DMS114 treated with DMSO at 0.1 percent for 48 hours (cell line): Measurements from ENCODE around the gene SH3BP4.

Source experiments
- DNase-seq: peaks from one replicate; lab custom pipeline; 2025; ENCODE audit not compliant: unreplicated experiment; lab: John Stamatoyannopoulos, UW

SH3BP4 gene, protein sequence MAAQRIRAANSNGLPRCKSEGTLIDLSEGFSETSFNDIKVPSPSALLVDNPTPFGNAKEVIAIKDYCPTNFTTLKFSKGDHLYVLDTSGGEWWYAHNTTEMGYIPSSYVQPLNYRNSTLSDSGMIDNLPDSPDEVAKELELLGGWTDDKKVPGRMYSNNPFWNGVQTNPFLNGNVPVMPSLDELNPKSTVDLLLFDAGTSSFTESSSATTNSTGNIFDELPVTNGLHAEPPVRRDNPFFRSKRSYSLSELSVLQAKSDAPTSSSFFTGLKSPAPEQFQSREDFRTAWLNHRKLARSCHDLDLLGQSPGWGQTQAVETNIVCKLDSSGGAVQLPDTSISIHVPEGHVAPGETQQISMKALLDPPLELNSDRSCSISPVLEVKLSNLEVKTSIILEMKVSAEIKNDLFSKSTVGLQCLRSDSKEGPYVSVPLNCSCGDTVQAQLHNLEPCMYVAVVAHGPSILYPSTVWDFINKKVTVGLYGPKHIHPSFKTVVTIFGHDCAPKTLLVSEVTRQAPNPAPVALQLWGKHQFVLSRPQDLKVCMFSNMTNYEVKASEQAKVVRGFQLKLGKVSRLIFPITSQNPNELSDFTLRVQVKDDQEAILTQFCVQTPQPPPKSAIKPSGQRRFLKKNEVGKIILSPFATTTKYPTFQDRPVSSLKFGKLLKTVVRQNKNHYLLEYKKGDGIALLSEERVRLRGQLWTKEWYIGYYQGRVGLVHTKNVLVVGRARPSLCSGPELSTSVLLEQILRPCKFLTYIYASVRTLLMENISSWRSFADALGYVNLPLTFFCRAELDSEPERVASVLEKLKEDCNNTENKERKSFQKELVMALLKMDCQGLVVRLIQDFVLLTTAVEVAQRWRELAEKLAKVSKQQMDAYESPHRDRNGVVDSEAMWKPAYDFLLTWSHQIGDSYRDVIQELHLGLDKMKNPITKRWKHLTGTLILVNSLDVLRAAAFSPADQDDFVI

DNA sequence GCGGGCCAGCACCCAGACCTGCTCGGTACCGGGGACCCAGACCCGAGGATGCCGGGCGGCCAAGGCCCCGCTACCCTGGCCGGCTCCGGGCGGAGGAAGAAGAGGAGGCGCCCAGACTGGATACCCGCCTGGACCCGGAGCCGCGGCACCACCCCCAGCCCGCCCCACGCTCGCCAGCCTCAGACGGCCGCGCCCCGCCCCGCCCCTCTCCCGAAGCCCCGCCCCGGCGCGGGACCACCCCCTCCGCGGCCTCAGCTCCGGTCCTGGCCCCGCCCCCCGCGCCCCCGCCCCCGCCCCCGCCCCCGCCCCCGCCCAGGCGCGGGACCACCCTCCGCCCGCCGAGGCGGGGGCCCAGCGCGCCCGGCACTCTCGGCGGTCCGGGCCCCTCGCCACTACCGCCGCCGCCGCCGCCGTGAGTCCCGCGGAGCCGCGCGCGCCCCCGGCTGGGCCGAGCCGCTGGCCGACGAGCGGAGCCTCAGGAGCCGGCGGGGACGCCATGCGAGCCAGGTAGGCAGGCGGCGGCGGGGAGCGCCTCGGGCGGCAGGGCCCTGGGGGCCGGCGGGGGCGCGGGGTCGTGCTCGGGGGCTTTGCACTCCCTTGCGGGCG lies at the start of gene SH3BP4:
Gene SH3BP4 (plus strand): TSS at position 354 of the 606 bp plus-strand sequence. CDS start 82,986 bp downstream, outside the sequence.
- DNase-seq: peak; percentile 7

DNA sequence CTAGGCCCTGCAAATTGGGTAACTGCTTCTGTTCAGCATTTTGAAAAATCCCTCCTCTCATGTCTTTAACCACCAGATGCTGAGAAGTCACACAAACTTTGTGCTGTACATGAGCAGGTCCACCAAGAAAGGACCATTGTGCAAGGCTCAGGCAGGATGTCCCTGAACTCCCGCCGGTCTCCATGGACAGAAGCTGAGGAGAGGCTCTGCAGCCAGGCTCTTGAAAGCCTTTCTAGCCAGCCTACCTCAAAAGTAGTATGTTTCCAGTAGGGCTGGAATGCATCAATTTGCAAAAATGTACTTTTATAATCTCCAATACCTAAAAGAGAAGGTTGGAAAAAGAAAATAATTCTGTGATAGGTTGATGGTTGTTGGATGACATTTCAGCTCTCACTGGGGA lies 47.0 kb upstream of the SH3BP4 start:
- no peak for DNase-seq

DNA sequence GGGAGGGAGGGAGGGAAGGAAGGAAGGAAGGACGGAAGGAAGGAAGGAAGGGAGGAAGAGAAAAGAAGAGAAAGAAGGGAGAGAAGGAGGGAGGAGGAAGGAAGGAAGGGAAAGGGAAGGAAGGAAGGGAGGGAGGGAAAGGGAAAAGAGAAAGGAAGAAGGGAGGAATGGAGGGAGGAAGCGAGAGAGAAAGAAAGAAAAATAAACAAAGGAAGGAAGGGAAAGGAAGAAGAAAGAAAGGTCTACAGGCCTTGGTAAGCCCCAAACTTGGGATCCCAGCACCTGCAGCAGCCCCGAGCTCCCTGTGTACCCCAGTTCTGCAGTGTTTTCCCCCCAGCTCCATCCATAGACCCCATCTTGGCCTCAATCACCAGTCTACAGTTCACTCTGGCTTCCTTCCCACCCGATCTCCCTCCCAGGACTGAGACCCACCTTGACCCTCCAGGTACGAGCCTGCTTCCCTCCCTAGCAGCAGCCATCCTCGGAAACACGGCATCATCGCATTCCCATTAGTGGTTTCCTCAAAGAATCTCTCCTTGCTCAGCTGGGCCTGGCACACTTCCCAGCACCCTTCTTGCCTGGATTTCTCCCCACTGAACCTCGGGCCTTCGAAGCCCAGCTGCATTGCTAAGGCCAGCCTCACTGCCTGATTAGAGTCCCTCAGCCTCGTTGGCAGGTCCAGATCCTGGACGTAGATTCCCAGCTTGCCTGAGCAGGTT lies 46.1 kb upstream of the SH3BP4 start:
- DNase-seq: no peak

DNA sequence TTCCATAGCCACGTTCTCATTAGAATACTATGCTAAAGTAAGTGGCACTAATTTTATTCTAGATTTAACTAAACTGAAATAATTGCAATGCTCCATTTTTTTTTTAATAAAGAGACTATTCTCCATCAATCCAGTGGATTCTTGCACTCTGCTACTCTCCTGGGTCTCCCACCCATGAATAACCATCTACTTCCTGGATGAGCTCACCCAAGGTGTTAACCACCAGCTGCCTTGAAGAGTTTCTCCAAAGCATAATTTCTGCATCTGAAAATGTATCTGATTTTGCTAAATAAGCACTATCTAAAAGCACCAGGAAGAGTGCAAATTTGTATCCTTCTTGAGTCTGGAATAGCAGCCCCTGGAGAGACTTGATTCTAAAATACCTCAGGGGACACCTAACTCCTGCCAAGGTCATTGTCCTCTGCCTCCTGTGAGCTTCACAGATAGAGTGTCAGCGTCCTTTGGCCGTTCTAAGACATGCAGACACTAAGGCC lies 41.6 kb upstream of the SH3BP4 start:
- DNase-seq: no peak

DNA sequence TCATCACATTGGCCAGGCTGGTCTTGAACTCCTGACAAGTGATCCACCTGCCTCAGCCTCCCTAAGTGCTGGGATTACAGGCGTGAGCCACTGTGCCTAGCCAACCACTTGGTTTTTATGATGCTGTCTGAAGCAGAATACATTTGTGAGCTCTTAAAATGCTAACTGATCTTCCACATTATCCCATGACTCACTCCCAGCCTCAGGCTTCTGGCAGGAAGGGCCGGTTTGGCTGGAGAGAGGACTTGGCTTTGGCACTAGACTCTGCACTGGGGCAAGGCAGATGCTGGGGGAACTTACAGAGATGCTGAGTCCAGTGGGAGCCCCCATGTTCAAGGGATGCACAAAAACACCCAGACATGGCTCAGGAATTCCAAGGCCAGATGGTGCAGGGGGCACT lies 40.5 kb upstream of the SH3BP4 start:
- DNase-seq: no peak

DNA sequence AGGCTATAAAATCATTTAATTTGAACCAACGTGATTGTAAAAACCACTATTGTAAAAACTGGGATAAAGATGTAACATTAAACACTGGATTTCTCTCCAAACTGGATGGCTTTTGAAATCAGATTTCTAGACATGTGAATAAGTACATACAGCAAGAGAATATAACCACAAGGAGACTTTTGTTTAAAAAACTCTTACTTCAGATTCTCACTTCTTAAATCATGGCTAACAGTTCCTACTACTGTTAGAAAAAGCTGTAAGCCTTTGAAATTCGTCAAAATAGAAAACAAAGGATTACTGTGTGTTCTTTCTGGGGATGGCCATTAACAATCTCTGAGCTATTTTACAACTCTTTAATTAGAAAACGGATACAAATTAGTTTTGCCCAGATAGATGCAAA lies 39.4 kb upstream of the SH3BP4 start:
- no peak for DNase-seq

DNA sequence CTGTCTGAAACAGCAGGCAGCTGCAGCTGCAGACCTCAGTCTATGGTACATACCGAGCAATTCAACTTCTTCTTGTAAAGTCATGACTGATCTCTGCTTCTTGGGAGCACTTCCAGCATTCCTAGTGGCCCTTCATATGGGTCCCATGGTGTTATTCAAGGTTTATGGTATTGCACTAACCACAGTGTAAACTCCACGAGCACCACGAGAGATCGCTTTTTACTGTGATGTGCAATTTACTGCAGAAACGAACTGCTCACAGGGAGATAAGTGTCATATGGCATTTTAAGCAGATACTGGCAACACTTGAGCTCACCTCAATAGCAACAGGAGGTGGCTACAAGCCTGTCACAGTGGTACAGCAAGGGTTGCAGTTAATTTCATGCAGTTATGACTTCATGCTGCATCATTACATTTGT lies 38.6 kb upstream of the SH3BP4 start:
- DNase-seq: no peak

DNA sequence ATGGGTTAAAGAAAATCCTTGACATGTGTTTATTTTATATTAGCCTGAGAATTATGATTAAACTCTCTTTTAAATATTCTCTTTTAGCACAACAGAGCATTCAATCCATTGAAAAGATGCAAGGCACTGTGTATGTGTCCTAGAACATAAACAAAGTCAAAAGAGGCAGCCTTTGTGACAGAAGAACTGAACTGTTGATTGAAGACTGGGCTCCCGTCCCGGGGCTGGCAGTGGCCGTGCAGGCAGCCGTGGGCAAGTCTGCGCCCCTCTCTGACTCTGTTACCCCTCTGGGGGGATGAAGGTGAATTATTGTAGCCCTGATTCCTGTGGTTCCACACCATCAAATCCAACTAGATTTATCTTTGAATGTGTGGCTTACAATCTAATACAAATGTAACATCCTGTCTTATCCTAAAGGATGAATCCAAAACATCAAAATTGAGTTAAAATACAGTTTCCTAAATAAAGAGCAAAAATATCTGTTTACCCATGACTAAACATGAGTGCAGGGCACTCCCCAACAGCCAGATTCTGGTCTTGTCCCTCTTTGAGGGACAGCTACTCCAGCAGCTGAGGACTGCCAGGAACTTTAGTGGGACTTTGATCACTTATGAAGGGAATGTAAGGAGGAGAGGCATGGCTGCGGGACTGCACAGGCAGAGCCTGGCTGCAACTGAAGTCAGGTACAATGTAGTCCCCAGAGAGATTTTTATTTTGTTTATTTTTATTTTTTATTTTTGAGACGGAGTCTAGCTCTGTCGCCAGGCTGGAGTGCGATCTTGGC lies 37.3 kb upstream of the SH3BP4 start:
- DNase-seq: no peak

DNA sequence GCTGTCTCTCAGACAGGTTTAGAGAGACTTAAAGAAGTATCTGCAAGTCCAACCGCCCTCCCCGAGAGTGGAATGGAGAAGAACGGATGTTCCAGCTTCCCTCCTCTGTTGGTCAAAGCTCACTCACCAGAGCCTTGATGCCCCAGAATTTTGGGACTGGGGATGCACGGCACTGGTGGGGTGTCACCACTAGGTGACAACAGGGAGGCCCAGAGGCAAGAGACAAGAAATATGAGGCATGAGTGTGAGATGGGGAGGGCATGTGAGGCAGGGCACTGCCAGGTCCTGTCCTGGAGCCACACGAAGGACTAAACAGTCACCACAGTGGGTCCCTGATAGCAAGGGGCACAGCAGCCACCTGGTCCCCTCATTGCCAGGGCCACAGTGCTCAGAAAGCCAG lies 35.1 kb upstream of the SH3BP4 start:
- DNase-seq: no peak

DNA sequence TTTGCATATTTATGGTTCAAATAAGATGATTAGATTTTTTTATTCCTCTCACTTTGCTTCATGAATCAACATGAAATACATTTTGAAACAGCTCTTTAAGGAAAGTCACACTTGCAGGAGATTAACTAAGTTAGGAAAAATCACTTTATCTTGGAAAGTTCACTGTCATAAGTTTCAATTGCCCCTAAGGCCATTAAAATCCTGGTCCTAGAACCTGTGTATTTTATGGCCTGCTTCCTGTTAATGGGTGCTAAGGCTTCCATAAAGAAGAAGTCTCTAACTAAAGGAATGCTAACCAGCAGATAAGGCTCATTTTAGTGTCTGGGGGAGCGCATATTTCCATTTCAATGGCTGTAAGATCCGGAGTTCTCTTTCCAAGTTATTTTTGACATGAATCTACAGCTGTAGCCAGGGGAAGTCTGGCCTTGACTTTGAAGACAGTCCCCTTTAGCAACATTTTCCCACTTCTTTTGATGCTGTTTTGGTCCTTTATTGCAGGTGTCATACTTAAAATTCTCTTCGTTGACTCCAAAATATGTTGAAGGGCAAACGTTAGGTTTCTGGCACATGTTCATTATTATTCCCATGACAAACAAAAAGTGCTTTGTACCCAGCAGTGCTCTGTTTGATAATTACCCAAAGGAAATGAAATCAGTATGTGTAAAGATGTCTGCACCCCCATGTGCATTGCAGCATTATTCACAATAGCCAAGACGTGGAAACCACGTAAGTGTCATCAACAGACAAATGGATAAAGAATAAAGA lies 34.4 kb upstream of the SH3BP4 start:
- DNase-seq: no peak

DNA sequence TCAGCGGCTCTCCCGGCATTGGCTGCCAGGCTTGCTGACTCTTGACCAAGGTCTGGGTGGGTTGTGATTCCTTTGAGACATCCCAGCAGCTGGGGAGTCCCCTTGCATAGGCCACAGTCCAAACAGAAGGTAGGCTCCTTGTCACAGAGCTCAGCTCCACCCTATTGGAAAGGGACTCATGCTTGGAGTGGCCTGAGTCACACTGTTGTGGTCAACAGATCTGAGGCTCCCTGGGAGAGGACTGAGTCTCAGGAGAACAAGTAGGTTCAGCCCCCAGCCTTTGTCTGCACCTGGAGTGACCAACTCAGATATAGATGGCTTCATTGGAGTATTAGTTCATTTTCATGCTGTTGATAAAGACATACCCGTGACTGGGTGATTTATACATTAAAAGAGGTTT lies 32.1 kb upstream of the SH3BP4 start:
- no peak for DNase-seq

DNA sequence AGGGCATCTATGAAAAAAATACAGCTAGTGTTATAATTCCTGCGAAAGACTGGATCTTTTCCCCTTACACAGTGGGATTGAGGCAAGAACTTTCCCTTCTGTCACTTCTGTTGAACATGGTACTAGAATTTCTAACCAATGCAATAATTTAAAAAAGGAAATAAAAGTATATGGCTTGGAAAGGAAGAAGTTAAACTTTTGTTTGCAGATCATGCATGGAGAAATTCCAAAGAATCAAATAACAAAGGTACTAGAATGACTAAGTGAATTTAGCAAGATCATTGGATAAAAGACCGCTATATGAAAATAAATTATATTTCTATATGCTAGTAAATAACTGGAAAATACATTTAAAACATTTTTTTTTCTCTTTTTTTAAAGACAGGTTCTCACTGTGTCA lies 31.0 kb upstream of the SH3BP4 start:
- no peak for DNase-seq

DNA sequence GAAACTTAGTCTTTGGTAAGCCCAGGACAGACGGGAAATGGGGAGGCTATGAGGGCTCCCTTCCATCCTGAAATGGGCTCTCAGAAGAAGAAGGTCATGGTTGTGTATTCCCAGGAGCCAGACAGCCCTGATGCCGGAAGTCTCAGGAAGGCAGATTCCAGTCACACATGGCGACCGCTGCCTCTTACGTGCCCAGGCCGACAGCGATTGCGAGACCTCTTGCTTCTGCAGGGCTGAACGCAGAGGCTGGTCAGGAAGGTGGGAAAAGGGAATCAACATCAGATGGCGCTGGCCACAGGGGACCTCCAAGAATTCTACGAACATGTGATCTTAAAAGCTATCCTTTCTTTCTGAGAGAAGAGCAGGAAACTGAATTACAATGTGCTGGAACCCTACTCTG lies 22.8 kb upstream of the SH3BP4 start:
- no peak for DNase-seq

DNA sequence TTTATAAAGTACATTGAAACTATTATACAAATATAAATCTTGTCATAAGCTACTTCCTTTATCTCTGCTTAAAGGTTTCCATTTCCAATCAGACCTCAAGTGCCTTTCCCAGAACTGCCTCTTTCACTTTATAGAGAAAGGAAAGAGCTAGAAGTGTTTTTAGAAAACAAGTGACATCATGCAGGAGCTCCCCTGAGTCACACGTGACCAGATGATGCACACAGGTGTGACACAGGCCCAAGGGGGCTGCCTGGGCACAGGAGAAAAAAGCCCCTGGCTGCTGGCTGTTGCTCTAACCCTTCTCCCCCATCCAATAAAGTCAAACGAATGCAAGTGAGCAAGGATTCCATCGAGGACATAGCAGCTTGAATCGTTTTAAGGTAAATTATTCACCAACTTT lies 21.4 kb upstream of the SH3BP4 start:
- no peak for DNase-seq

DNA sequence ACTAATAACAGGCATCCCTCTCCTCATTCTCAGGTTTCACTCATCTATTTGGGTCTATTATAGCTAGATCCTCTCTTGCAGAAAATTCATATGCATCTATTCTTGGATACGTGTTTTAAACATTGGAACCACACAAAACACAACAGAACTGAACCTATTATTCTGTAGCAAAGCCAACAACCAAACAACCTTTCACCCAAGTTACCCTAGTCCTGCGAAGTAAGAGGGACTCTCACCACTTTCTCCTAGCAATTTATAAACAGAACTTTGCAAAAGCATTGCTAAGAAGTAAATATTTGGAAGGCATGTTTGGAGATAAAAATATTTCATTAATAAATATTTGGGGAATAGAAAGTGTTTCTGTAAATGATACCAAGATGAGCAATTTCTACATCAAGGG lies 20.4 kb upstream of the SH3BP4 start:
- no peak for DNase-seq

DNA sequence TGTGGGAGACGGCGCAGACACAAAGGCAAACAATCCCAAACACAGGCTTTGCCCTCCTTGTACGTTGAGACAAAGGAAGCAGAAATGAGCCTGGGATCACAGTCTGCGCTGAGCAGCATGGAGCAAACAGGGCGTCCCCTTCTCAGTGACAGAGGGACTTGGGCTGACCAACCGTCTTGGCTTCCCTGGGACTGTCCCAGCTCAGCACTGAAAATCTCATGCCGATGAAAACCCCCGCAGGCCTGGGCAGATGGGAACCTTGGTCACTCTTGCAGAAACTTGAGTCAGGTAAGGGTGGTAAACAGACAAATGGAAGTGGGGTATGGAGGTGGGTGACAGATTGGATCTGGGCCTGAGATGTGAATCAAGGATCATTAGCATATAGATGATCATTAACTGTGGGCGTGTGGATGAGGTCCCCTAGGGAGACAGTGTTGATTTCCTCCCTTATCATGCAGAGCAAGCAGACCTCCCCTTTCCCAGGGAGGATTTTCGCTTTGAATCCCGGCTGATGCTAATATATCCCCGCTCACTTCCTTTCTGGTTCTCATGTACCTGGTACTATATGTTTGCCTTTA lies 19.1 kb upstream of the SH3BP4 start:
- no peak for DNase-seq

DNA sequence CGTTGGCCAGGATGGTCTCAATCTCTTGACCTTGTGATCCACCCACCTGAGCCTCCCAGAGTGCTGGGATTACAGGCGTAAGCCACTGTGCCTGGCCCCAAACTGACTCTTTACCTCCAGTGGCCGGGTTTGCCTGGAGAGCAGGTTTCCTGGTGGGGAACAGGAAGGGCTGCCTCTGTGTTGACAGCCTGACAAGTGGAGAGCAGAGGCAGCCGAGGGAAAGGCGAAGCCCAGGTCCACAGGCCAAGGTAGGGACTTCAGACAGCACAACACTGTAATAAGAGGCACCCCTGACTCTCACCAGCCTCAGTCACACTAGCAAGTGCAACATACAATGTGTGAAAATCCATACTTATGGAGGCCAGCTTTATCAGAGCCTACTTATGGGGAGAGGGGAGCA lies 16.5 kb upstream of the SH3BP4 start:
- no peak for DNase-seq

DNA sequence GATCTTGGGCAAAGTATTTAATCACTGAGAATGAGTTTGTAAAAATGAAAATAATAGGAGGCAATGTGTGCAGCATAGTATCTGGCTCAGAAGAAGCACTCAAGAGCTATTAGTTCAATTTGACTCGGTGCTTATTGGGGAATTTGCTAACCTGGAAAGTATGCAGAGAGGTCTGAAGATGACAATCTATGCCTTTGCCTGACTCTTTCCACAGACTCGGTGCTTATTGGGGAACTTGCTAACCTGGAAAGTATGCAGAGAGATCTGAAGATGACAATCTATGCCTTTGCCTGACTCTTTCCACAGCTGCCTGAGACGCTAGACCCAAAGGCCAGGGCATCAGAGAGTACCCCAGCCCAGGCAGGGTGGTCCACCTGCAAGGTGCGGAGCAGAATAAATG lies 12.2 kb upstream of the SH3BP4 start:
- DNase-seq: no peak

DNA sequence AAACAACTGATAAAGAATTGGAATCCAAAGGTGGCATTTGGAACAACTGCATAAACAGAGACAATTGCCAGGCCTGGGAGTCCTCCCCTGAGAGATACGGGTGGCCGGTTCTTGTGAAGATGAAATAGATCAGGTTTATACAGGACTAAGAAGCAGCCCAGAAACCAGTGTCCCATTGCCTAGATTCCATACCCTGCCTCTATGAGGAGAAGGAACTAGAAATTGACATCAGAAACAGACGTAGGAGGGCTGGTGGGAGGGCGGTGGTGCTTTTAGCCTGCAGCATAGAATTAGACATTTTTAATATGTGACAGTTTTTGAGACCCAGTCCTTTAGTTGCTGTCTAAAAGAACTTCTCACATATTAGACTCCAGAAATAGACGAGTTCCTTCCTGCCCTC lies 11.8 kb upstream of the SH3BP4 start:
- DNase-seq: no peak
